Left ventricle myocardium superior (tissue), 1 donor: ENCODE results near the gene SASS6. TPM values are rescaled to one million over a fixed set of nuclear protein-coding genes. Genes with fewer than 3 reads are reported as not detected.
"Not testable (repeated sequence)": the region's sequence is repeated elsewhere in the genome, so short reads cannot be mapped to it uniquely, and the experiment has no call there.

Source experiments
- ATAC-seq: fragments of 200-7000 bp; cut with Tn5 transposase; one replicate; pipeline ENCODE4 v1.9.1; 2020; ENCODE audit warnings: mild to moderate bottlenecking, moderate library complexity
- DNase-seq: peaks from one replicate; pipeline ENCODE4 v3.0.0-alpha.2; 2020
- intact Hi-C: fragments of 100-400 bp; cut with micrococcal nuclease; formaldehyde crosslinking; loops from one replicate; pipeline ENCODE4 v1.11.0; 2022
- total RNA-seq: library from RNA; stranded (reverse); fragmentation: NEBNext Ultra II Directional; extraction: Animal tissue kit (Norgen Biotek cat#: 25700); gene quantifications from one replicate; pipeline ENCODE4 v1.2.1, GENCODE V29; 2021
- donor health status: DM: no; HTN: yes; CAD: no; lungs with severe emphysema.

The SASS6 gene
- total RNA-seq, 1 donor from 2014 or later = 2.2 TPM

DNA sequence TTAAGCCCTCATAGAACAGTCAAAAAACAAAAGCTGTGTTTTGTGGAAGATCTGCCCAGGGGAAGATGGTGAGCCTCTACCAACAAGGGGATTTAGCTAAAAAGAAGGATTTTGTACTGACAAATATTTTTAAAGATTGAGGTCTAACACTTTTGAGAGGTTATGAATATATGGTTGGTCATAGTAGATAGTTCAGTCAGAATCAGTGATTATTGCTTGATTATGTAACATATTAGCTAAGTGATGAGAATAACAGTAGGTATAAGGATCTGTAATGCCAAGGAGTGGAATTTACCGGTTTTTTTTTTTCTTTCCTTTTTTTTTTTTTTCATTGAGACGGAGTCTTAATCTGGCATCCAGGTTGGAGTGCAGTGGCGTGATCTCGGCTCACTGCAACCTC lies 79.0 kb downstream of the SASS6 start:
- intact Hi-C loops = no loop called here
- ATAC-seq (no peak), DNase-seq (no peak)

DNA sequence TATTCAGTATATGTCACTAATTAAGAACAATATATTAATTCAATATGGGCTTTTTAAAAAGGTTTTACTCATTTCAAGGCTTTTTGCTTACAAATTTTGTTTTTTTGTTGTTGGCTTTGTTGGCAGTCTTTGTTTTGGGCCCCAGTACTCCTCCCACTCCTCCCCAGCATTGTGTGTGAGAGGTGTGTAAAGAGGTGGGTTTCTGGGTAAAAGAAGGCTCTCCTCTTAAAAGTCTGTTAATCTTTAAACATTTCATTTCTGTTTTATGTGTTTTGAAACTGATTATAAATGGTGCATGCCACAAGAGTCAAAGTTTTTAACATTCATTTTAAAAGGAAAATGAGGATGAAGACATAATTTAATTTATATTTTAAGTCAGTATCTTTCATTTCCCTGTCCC lies 79.6 kb downstream of the SASS6 start:
- DNase-seq = no peak
- intact Hi-C loops = no loop called here
- ATAC-seq = no peak

- intact Hi-C loops = no loop called here
- ATAC-seq (no peak), DNase-seq (no peak)
These were observed 80.8 kb downstream of the SASS6 start for GRCh38 chr1:100051893-100052292.

DNA sequence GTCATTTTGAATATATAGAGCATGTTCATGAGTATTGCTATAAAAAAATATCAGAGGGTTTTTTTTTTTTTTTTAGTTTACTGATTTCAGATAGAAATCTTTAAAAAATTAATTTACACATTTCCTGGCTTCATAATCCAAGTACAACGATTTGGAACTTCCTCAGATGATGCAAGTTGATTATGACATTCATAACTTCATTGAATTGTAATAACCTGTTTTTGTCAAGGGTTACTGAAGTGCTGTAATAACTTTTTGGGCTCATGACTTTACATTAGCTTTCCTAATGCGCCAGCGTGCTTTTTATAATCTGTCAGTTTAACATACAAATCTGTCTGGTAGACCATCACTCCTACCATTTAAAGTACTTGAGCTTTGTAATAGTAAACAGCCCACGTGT lies 81.3 kb downstream of the SASS6 start:
- ATAC-seq = no peak
- intact Hi-C loops = no loop called here
- DNase-seq = no peak

GRCh38 chr1:100050139-100050538 lies 82.6 kb downstream of the SASS6 start:
- intact Hi-C loops = no loop called here
- ATAC-seq (no peak), DNase-seq (no peak)

DNA sequence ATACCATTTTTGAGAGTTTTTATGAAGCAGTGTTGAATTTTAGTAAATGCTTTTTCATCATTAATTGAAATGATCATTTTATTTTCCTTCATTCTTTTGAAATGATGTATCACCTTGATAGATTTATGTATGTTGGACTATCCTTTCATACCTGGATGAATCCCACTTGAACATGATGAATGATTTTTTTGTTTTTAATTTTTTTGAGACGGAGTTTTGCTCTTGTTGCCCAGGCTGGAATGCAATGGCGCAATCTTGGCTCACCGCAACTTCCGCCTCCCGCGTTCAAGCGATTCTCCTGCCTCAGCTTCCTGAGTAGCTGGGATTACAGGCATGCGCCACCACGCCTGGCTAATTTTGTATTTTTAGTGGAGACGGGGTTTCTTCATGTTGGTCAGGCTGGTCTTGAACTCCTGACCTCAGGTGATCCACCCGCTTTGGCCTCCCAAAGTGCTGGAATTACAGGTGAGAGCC lies 85.5 kb downstream of the SASS6 start:
- ATAC-seq, intact Hi-C loops: not testable (repeated sequence)
- DNase-seq = peak; percentile 38

DNA sequence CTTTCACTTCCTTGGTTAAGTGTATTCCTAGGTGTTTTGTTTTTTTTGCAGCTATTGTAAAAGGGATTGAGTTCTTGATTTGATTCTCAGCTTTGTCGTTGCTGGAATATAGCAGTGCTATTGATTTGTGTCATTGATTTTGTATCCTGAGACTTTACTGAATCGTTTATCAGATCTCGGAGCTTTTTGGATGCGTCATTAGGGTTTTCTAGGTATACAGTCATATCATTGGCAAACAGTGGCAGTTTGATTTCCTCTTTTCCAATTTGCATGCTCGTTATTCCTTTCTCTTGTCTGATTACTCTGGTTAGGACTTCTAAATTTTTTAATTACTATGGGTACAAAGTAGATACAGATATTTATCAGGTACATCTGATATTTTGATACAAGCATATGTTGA lies 87.5 kb downstream of the SASS6 start:
- intact Hi-C loops = no loop called here
- no peak for DNase-seq
- no peak for ATAC-seq

DNA sequence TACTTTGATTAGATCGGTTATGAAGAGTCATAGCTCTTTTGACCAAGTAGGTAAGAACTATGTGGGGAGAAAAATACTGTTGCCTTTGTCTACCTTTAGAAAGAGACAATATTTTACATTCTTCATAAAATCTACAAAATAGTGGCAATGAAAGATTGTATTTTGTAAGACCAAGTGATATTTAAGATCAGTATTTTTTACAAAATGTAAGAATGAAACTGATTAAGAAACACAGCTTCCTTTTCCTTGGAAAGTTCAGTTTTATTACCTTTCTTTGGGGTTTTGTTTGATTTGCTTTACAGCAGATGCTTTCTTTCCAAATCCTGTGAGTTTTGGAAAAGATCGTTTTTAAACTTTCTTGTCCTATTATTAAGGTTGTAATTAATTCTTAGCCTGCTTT lies 93.1 kb downstream of the SASS6 start:
- DNase-seq = no peak
- ATAC-seq = no peak
- intact Hi-C loops = no loop called here

- DNase-seq (peak; percentile 66), ATAC-seq (peak; percentile 56)
- intact Hi-C loops = no loop called here
These were observed 94.0 kb downstream of the SASS6 start for GRCh38 chr1:100038660-100039287.

DNA sequence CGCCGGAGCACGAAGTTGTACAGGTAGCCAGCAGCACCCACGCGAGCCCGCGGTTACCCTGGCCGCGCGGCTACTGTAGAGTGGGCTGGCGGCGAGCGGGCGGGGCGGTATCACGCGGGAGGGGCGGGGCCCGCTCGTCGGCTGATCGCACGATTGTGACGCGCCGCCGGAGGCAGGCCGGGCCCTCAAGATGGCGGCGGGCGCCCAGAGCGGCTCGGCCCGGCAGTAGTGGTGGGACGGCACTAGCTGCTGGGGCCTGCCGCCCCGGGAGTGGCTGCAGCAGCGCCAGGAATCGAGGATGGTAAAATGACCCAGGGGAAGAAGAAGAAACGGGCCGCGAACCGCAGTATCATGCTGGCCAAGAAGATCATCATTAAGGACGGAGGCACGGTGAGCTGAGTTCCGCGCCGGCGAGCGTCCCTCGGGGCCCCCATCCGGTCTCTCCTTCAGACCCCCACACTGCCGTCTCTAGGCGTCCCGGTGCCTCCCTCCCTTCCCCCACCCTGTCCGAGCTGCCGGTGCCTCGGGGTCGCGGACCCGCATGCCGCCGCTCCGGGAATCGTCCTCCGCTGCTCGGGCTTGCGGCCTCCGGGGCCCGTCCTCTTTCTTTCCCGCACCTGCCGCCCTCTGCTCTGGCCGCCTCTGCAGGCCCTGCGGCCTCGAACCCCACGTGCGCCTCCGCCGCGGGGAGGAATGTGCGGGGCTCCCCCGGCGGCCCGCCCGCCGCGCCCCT lies 94.6 kb downstream of the SASS6 start:
- peak; percentile 95 for DNase-seq
- intact Hi-C loops = no loop called here
- ATAC-seq = peak; percentile 99

DNA sequence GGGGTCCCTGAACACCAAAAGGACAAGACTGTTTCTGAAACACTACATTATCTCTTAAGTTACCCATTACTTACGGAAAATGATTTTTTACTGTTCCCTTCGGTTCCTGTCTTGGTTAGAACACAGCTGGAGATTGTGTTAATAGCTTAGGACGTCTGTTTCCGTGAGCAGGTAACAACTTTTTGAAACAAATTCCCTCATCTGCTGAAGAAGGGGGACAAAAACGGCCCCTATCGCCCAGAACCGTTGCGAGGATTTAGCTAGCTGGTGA lies 95.1 kb downstream of the SASS6 start:
- DNase-seq = no peak
- no peak for ATAC-seq
- intact Hi-C loops = no loop called here

GRCh38 chr1:100036718-100037655 lies 95.7 kb downstream of the SASS6 start:
- intact Hi-C loops = no loop called here

GRCh38 chr1:100035214-100035613 lies 97.5 kb downstream of the SASS6 start:
- intact Hi-C loops = no loop called here
- ATAC-seq (no peak), DNase-seq (no peak)

More at GRCh38 chr1:100036718-100037655, 95.7 kb downstream of the SASS6 start:
- DNase-seq = no peak
- no peak for ATAC-seq

DNA sequence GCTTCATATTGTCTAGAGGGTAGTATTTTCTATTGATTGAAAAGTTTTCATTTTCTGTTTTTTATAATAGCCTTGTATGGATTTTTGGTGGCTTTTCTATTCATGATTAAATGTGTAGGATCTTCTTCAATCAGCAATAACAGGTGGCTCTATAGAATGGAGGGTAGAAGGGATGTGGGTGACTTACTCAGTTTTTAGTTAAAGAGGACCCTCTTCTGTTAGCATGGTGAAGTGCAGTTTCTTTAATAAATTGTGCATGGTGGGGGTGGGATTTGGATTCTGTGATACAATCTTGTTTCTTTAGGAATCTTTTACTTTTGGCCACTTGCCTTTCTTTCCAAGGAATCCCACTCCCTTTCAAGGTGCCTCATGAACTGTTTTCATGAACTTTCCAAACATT lies 98.3 kb downstream of the SASS6 start:
- DNase-seq (no peak), ATAC-seq (no peak)
- intact Hi-C loops = no loop called here

Other genes starting within 250 kb of the SASS6 start
- 7.5 TPM for gene SLC35A3, start 162.9 kb downstream of the SASS6 start, total RNA-seq
- 6.4 TPM for gene TRMT13, start 233 bp upstream of the SASS6 start, total RNA-seq
- 209 TPM for gene LRRC39, start 45.3 kb upstream of the SASS6 start, total RNA-seq
- gene DBT, start 116.9 kb upstream of the SASS6 start, total RNA-seq = 36.2 TPM
- gene RTCA, start 133.3 kb upstream of the SASS6 start, total RNA-seq = 52.2 TPM
- 2.6 TPM for gene CDC14A, start 219.6 kb upstream of the SASS6 start, total RNA-seq